ENCODE results near the gene INTS3. TPM values are rescaled to one million over a fixed set of nuclear protein-coding genes. Genes with fewer than 3 reads are reported as not detected.

The INTS3 gene
- total RNA-seq, 1 experiment from 2014 or later, result 56.7 TPM

- ChIA-PET CTCF (no interaction called here), POLR2A (ENCODE audit: low non-redundant PET) (no interaction called here)
- Histone ChIP-seq H3K4me1 (ENCODE audit: insufficient read depth, low read length, poor library complexity, severe bottlenecking) (no peaks in the 10 kb centered on the region), H3K27ac (ENCODE audit: low read depth, low read length, poor library complexity, severe bottlenecking) (no peak overlapping the region), H3K4me3 (ENCODE audit: low read depth, low read length, poor library complexity, severe bottlenecking) (no peak overlapping the region), H3K9me3 (ENCODE audit: low read depth, low read length, poor library complexity, severe bottlenecking) (no peaks in the 10 kb centered on the region), H3K27me3 (replicated peaks; ENCODE audit: insufficient read depth, low read depth, low read length, poor library complexity) (no peaks in the 10 kb centered on the region), H3K36me3 (ENCODE audit: insufficient read depth, low read length, poor library complexity, severe bottlenecking) (no peaks in the 10 kb centered on the region)
- intact Hi-C loops (cut with micrococcal nuclease; ENCODE audit: unreplicated experiment), result no loop called here
- BruUV-seq (replicated peaks), result no TSS peak
- no peak for DNase-seq (ENCODE audit: low spot score)
- TF ChIP-seq CTCF (conservative IDR thresholded peaks at IDR 0.05; ENCODE audit: low read depth, low read length) (no peak), EZH2 (IDR thresholded peaks at IDR 0.05; ENCODE audit: borderline replicate concordance, low read depth, low read length, poor library complexity, severe bottlenecking) (no peak)
These were observed 40.3 kb upstream of the INTS3 start for GRCh38 chr1:153687346-153688125.

GRCh38 chr1:153688276-153688675 is 39.6 kb upstream of the INTS3 start:
- no peaks in the 10 kb centered on the region for H3K27me3 ChIP-seq (replicated peaks; ENCODE audit: insufficient read depth, low read depth, low read length, poor library complexity)
- no peak for DNase-seq (ENCODE audit: low spot score)
- no peak overlapping the region for H3K4me3 ChIP-seq (ENCODE audit: low read depth, low read length, poor library complexity, severe bottlenecking)
- CTCF ChIA-PET, result no interaction called here
- no peak overlapping the region for H3K27ac ChIP-seq (ENCODE audit: low read depth, low read length, poor library complexity, severe bottlenecking)
- POLR2A ChIA-PET (ENCODE audit: low non-redundant PET), result no interaction called here
- TF ChIP-seq CTCF (conservative IDR thresholded peaks at IDR 0.05; ENCODE audit: low read depth, low read length), result no peak
- no peak for TF ChIP-seq EZH2 (IDR thresholded peaks at IDR 0.05; ENCODE audit: borderline replicate concordance, low read depth, low read length, poor library complexity, severe bottlenecking)
- BruUV-seq (replicated peaks), result no TSS peak
- no peaks in the 10 kb centered on the region for H3K4me1 ChIP-seq (ENCODE audit: insufficient read depth, low read length, poor library complexity, severe bottlenecking)
- intact Hi-C loops (cut with micrococcal nuclease; ENCODE audit: unreplicated experiment), result no loop called here
- no peaks in the 10 kb centered on the region for H3K9me3 ChIP-seq (ENCODE audit: low read depth, low read length, poor library complexity, severe bottlenecking)
- H3K36me3 ChIP-seq (ENCODE audit: insufficient read depth, low read length, poor library complexity, severe bottlenecking), result no peaks in the 10 kb centered on the region

- no peak overlapping the region for H3K27ac ChIP-seq (ENCODE audit: low read depth, low read length, poor library complexity, severe bottlenecking)
- CTCF ChIA-PET, result no interaction called here
- DNase-seq (ENCODE audit: low spot score), result no peak
- POLR2A ChIA-PET (ENCODE audit: low non-redundant PET), result no interaction called here
- TF ChIP-seq CTCF (conservative IDR thresholded peaks at IDR 0.05; ENCODE audit: low read depth, low read length) (no peak), EZH2 (IDR thresholded peaks at IDR 0.05; ENCODE audit: borderline replicate concordance, low read depth, low read length, poor library complexity, severe bottlenecking) (no peak)
- H3K36me3 ChIP-seq (ENCODE audit: insufficient read depth, low read length, poor library complexity, severe bottlenecking), result no peaks in the 10 kb centered on the region
- BruUV-seq (replicated peaks), result no TSS peak
- no peaks in the 10 kb centered on the region for H3K4me1 ChIP-seq (ENCODE audit: insufficient read depth, low read length, poor library complexity, severe bottlenecking)
- no peaks in the 10 kb centered on the region for H3K9me3 ChIP-seq (ENCODE audit: low read depth, low read length, poor library complexity, severe bottlenecking)
- intact Hi-C loops (cut with micrococcal nuclease; ENCODE audit: unreplicated experiment), result no loop called here
- H3K27me3 ChIP-seq (replicated peaks; ENCODE audit: insufficient read depth, low read depth, low read length, poor library complexity), result no peaks in the 10 kb centered on the region
- no peak overlapping the region for H3K4me3 ChIP-seq (ENCODE audit: low read depth, low read length, poor library complexity, severe bottlenecking)
These were observed 39.0 kb upstream of the INTS3 start for GRCh38 chr1:153688736-153689328.

Data from A673 (cell line).